Endothelial cell (in vitro differentiated cells): ENCODE measurements around the gene OLA1. TPM values are rescaled to one million over a fixed set of nuclear protein-coding genes. Genes with fewer than 3 reads are reported as not detected.
"Not testable (repeated sequence)": the region's sequence is repeated elsewhere in the genome, so short reads cannot be mapped to it uniquely, and the experiment has no call there.

ENCODE experiments used
- DNase-seq: peaks from one replicate; pipeline ENCODE4 v3.0.0; 2021; ENCODE audit warnings: low spot score
- H3K27ac Mint-ChIP-seq: one replicate; pipeline ENCODE4 v1.8.0; 2021; ENCODE audit warnings: mixed read lengths, inconsistent platforms; ENCODE audit not compliant: unreplicated experiment
- H3K27me3 Mint-ChIP-seq: one replicate; pipeline ENCODE4 v1.8.0; 2021; ENCODE audit warnings: mild to moderate bottlenecking, moderate library complexity, mixed read lengths, inconsistent platforms; ENCODE audit not compliant: unreplicated experiment
- H3K36me3 Mint-ChIP-seq: one replicate; pipeline ENCODE4 v1.8.0; 2021; ENCODE audit warnings: mild to moderate bottlenecking, low read depth, mixed read lengths, inconsistent platforms; ENCODE audit not compliant: unreplicated experiment
- H3K4me1 Mint-ChIP-seq: one replicate; pipeline ENCODE4 v1.8.0; 2021; ENCODE audit warnings: mild to moderate bottlenecking, mixed read lengths, inconsistent platforms; ENCODE audit not compliant: unreplicated experiment
- H3K4me3 Mint-ChIP-seq: one replicate; pipeline ENCODE4 v1.8.0; 2021; ENCODE audit warnings: mild to moderate bottlenecking, mixed read lengths, inconsistent platforms; ENCODE audit not compliant: unreplicated experiment
- H3K9me3 Mint-ChIP-seq: one replicate; pipeline ENCODE4 v1.8.0; 2021; ENCODE audit warnings: mixed read lengths, inconsistent platforms; ENCODE audit not compliant: unreplicated experiment
- CTCF ChIP-seq: fragments of 200-600 bp; sonication (generic); IDR thresholded peaks from one replicate; pipeline ENCODE4 v1.5.0; 2021; ENCODE audit warnings: antibody characterized with exemption; ENCODE audit not compliant: unreplicated experiment
- total RNA-seq: library from RNA; stranded (reverse); fragmentation: NEBNext Ultra II Directional; extraction: Animal tissue kit (Norgen Biotek cat#: 25700); gene quantifications from one replicate; pipeline ENCODE4 v1.2.1, GENCODE V29; 2021; ENCODE audit not compliant: unreplicated experiment

OLA1 gene
- total RNA-seq, 1 donor from 2014 or later: 105 TPM

GRCh38 chr2:174280596-174280995, 32.3 kb upstream of the OLA1 start:
- H3K27me3 Mint-ChIP-seq: peaks cover 2% of the 10 kb centered on the region
- H3K36me3 Mint-ChIP-seq: no peaks in the 10 kb centered on the region
- no peak overlapping the region for H3K4me3 Mint-ChIP-seq
- DNase-seq: no peak
- no peaks in the 10 kb centered on the region for H3K4me1 Mint-ChIP-seq
- H3K9me3 Mint-ChIP-seq: no peaks in the 10 kb centered on the region
- no peak for TF ChIP-seq CTCF
- H3K27ac Mint-ChIP-seq: no peak overlapping the region

GRCh38 chr2:174270263-174270662, 21.9 kb upstream of the OLA1 start:
- H3K4me1 Mint-ChIP-seq, H3K27me3 Mint-ChIP-seq, DNase-seq, H3K9me3 Mint-ChIP-seq, H3K4me3 Mint-ChIP-seq, H3K27ac Mint-ChIP-seq, H3K36me3 Mint-ChIP-seq: not testable (repeated sequence)

GRCh38 chr2:174266288-174266687, 18.0 kb upstream of the OLA1 start:
- H3K36me3 Mint-ChIP-seq: no peaks in the 10 kb centered on the region
- H3K27ac Mint-ChIP-seq: no peak overlapping the region
- TF ChIP-seq CTCF: no peak
- no peaks in the 10 kb centered on the region for H3K9me3 Mint-ChIP-seq
- peaks cover 4% of the 10 kb centered on the region for H3K4me1 Mint-ChIP-seq
- H3K27me3 Mint-ChIP-seq: no peaks in the 10 kb centered on the region
- DNase-seq: no peak
- H3K4me3 Mint-ChIP-seq: no peak overlapping the region

- Mint-ChIP-seq H3K27ac (no peak overlapping the region), H3K4me1 (peaks cover 4% of the 10 kb centered on the region), H3K36me3 (no peaks in the 10 kb centered on the region), H3K27me3 (no peaks in the 10 kb centered on the region), H3K4me3 (no peak overlapping the region), H3K9me3 (no peaks in the 10 kb centered on the region)
- DNase-seq: no peak
- no peak for TF ChIP-seq CTCF
These were observed 15.7 kb upstream of the OLA1 start for GRCh38 chr2:174263997-174264396.

GRCh38 chr2:174259981-174260380, 11.6 kb upstream of the OLA1 start:
- Mint-ChIP-seq H3K4me1 (no peaks in the 10 kb centered on the region), H3K27ac (no peak overlapping the region), H3K4me3 (no peak overlapping the region), H3K27me3 (no peaks in the 10 kb centered on the region), H3K36me3 (no peaks in the 10 kb centered on the region), H3K9me3 (no peaks in the 10 kb centered on the region)
- no peak for TF ChIP-seq CTCF
- no peak for DNase-seq

- H3K4me3 Mint-ChIP-seq: no peak overlapping the region
- TF ChIP-seq CTCF: no peak
- no peaks in the 10 kb centered on the region for H3K36me3 Mint-ChIP-seq
- no peaks in the 10 kb centered on the region for H3K27me3 Mint-ChIP-seq
- no peaks in the 10 kb centered on the region for H3K9me3 Mint-ChIP-seq
- no peak for DNase-seq
- no peak overlapping the region for H3K27ac Mint-ChIP-seq
- no peaks in the 10 kb centered on the region for H3K4me1 Mint-ChIP-seq
These were observed 5.9 kb upstream of the OLA1 start for GRCh38 chr2:174254267-174254666.
